Measurements from ENCODE around the gene NUTM1. TPM values are rescaled to one million over a fixed set of nuclear protein-coding genes. Genes with fewer than 3 reads are reported as not detected.

NUTM1 gene, protein sequence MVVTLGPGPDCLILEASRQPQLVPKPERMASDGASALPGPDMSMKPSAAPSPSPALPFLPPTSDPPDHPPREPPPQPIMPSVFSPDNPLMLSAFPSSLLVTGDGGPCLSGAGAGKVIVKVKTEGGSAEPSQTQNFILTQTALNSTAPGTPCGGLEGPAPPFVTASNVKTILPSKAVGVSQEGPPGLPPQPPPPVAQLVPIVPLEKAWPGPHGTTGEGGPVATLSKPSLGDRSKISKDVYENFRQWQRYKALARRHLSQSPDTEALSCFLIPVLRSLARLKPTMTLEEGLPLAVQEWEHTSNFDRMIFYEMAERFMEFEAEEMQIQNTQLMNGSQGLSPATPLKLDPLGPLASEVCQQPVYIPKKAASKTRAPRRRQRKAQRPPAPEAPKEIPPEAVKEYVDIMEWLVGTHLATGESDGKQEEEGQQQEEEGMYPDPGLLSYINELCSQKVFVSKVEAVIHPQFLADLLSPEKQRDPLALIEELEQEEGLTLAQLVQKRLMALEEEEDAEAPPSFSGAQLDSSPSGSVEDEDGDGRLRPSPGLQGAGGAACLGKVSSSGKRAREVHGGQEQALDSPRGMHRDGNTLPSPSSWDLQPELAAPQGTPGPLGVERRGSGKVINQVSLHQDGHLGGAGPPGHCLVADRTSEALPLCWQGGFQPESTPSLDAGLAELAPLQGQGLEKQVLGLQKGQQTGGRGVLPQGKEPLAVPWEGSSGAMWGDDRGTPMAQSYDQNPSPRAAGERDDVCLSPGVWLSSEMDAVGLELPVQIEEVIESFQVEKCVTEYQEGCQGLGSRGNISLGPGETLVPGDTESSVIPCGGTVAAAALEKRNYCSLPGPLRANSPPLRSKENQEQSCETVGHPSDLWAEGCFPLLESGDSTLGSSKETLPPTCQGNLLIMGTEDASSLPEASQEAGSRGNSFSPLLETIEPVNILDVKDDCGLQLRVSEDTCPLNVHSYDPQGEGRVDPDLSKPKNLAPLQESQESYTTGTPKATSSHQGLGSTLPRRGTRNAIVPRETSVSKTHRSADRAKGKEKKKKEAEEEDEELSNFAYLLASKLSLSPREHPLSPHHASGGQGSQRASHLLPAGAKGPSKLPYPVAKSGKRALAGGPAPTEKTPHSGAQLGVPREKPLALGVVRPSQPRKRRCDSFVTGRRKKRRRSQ
- total RNA-seq (2022; extraction: Qiagen RNA extraction; ENCODE audit: low read depth): not detected in 5 replicates

DNA sequence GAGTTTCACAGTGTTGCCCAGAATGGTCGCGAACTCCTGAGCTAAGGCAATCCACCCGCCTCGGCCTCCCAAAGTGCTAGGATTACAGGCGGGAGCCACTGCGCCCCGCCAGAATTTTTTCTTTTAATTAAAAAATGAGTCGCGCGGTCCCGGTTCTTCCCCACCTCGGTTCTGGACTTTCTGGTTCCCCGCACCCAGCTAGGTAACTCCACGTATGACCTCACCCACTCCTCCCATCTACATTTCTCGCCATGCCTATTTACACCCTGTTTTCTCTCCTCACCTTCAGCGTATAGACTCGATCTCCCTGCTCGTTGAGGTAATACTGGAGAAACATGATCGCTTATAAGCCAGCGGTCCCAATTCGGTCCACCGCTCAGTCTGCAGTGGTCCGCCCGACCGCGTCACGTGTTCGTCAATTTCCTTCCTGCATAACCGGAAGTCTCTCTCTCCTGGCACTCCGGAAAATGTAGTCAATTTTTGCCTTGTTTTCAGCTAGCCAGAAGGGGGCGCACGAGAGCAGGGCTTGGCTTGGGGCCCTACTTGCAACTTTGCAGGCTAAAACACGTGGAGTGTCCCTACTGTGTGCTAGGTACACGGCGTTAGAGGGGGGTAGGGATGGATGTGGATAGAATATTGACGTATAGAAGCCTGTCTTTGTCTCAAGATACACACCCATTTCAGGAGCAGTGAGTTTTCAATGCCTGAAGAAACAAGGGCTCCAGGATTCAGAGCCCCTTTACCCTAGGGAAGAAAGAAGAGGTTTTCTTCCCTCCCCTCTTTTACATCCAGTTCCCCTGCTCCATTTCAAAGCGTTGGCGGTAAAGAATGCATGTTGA is at the start of gene NUTM1, which contains the start of gene NOP10:
Gene NUTM1 (plus strand): TSS at position 579 of the 839 bp plus-strand sequence. CDS start 382 bp downstream, outside the sequence.
Gene NOP10 (minus strand): TSS at position 400 of the 839 bp plus-strand sequence. CDS start 63 bp downstream, at position 337.

DNA sequence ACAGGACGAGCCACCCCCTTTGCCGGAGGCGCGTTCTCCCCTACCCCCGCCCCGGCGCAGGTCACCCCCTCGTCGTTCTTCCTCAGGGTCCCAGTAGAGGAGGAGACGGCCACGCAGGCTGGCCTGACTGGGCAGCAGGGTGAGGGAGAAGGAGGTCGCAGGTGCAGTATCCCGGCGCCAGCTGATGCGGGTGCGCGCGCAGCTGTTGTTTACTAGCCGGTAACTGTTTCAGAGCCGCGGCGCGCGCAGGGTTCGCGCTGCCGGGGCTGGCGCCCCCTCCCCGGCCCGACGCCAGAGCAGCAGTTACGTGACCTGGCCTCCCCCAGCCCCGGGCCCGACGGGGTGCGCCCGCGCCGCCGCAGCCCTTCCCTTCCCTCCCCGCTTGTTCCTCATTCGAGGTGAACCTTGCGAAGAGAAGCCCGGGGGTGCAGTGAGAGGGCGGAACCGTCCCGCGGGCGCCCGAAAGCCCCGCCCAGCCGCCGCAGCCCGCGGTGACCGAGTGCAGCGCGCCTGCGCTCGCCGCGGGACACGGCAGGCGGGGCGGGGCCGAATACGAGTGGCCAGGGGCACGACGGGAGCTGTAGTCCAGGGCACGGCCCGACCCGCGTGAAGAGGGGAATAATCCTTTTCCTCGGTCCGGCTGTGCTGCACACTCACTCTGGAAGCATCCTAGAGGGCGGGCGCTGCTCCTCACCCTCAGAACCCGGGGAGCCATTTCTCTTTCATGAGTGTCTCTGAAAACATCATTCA is 5.4 kb upstream of the NUTM1 start, which contains the start of gene SLC12A6:
Gene SLC12A6 (minus strand): TSS at position 225 of the 750 bp plus-strand sequence. CDS start 1,101 bp downstream, outside the sequence.

DNA sequence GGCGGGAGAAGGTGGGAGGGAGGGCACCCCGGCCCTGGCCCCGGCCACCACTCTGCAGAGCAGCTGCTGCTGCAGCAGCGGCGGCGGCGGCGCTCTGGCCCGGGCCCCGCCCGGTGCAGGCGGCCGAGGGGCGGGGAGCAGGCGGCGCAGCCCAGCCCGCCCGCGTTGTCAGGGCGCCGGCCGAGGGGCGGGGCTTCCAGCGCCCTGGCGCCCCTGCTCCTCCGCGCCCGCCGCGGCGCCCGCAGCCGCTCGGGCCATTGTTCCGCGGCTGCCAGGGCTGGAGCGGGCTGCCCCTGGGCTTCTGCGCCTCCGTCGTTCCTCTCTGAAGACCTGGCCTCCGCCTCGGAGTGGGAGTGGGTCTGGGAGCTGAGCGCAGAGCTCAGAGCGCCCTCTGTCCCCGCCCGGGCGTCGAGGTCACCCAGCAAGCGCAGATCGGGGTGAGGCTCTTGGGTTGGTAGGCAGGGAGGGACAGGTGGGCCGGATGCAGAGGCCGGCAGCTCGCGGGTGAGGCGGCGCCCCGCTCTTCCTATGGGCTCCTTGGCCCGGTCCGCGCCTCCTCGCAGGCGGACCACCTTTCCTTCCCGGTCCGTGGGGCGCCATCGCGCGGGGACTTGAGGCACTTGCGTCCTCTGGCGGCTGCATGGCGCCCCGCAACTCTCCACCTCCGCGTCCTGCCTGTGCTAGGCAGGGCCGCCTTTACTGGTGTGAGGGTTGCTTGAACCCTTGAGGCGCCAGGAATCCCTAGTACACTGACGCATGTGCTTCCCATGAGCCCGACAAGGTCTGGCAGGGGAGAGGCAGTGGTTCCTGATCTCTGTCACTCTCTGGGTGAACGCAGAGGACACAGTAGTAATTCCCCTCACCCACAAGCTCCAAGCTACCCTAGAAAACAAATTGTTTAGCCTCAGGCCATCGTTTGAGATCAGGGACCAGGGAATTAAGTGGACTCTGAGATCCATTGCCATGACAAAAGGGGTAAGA is 24.3 kb downstream of the NUTM1 start, which contains the start of gene LPCAT4:
Gene LPCAT4 (minus strand): TSS at position 96 of the 981 bp plus-strand sequence. CDS start 96 bp downstream, outside the sequence.

Other genes starting within 250 kb of the NUTM1 start
- 139 to 154 TPM (median 148 TPM) in 5 replicates for gene EMC7, start 241.5 kb upstream of the NUTM1 start, total RNA-seq (2022; extraction: Qiagen RNA extraction; ENCODE audit: low read depth)
- gene PGBD4, start 241.2 kb upstream of the NUTM1 start, total RNA-seq (2022; extraction: Qiagen RNA extraction; ENCODE audit: low read depth): 1.4 to 1.8 TPM (median 1.6 TPM) in 5 replicates
- 30.5 to 41.9 TPM (median 33.8 TPM) in 5 replicates for gene KATNBL1, start 133.2 kb upstream of the NUTM1 start, total RNA-seq (2022; extraction: Qiagen RNA extraction; ENCODE audit: low read depth)
- gene EMC4, start 118.3 kb upstream of the NUTM1 start, total RNA-seq (2022; extraction: Qiagen RNA extraction; ENCODE audit: low read depth): 193 to 224 TPM (median 204 TPM) in 5 replicates
- gene SLC12A6, start 5.5 kb upstream of the NUTM1 start, total RNA-seq (2022; extraction: Qiagen RNA extraction; ENCODE audit: low read depth): 5.8 to 9.7 TPM (median 8.1 TPM) in 5 replicates
- gene NOP10, start 179 bp upstream of the NUTM1 start, total RNA-seq (2022; extraction: Qiagen RNA extraction; ENCODE audit: low read depth): 543 to 591 TPM (median 551 TPM) in 5 replicates
- gene LPCAT4, start 23.9 kb downstream of the NUTM1 start, total RNA-seq (2022; extraction: Qiagen RNA extraction; ENCODE audit: low read depth): 52.7 to 67.3 TPM (median 58.4 TPM) in 5 replicates
- gene GOLGA8A, start 94.5 kb downstream of the NUTM1 start, total RNA-seq (2022; extraction: Qiagen RNA extraction; ENCODE audit: low read depth): 4.6 to 10.7 TPM (median 9.3 TPM) in 5 replicates
- 11.6 to 19.0 TPM (median 17.2 TPM) in 5 replicates for gene GOLGA8B, start 240.3 kb downstream of the NUTM1 start, total RNA-seq (2022; extraction: Qiagen RNA extraction; ENCODE audit: low read depth)